ENCODE data around the gene ARHGAP26. TPM values are rescaled to one million over a fixed set of nuclear protein-coding genes. Genes with fewer than 3 reads are reported as not detected.

ARHGAP26 gene
- total RNA-seq, 4 donors from 2014 or later: 11.0 to 23.3 (median 14.3) TPM

DNA sequence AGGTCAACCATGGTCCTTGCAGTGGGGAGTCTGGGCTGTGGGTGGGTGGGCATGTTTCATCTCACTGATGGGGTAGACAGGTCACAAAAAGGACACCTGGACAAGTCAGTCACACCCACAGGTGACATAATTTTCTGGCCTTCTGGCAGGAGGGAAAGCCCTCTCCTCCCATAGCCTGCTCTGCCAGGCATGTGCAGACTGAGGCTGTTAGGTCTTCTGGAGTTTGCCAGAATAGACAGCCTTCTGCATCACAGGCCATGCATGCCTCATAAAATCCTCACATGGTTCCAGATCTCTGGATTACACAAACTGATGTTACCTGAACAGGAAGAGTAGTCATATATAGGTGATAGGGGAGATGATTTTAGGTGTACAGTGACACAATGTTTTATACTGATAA is 49.1 kb downstream of the ARHGAP26 start:
- TF ChIP-seq POLR2A (IDR thresholded peaks at IDR 0.05): no peak
- TF ChIP-seq, protein P1, sequence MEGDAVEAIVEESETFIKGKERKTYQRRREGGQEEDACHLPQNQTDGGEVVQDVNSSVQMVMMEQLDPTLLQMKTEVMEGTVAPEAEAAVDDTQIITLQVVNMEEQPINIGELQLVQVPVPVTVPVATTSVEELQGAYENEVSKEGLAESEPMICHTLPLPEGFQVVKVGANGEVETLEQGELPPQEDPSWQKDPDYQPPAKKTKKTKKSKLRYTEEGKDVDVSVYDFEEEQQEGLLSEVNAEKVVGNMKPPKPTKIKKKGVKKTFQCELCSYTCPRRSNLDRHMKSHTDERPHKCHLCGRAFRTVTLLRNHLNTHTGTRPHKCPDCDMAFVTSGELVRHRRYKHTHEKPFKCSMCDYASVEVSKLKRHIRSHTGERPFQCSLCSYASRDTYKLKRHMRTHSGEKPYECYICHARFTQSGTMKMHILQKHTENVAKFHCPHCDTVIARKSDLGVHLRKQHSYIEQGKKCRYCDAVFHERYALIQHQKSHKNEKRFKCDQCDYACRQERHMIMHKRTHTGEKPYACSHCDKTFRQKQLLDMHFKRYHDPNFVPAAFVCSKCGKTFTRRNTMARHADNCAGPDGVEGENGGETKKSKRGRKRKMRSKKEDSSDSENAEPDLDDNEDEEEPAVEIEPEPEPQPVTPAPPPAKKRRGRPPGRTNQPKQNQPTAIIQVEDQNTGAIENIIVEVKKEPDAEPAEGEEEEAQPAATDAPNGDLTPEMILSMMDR (IDR thresholded peaks at IDR 0.05): no peak
- intact Hi-C loops (cut with DNase I; ENCODE audit: low total_unique reads): no loop called here
- H3K4me3 ChIP-seq (ENCODE audit: low read depth, poor library complexity, severe bottlenecking): no peak overlapping the region
- DNase-seq (ENCODE audit: low spot score in 2 of 2): no peak

DNA sequence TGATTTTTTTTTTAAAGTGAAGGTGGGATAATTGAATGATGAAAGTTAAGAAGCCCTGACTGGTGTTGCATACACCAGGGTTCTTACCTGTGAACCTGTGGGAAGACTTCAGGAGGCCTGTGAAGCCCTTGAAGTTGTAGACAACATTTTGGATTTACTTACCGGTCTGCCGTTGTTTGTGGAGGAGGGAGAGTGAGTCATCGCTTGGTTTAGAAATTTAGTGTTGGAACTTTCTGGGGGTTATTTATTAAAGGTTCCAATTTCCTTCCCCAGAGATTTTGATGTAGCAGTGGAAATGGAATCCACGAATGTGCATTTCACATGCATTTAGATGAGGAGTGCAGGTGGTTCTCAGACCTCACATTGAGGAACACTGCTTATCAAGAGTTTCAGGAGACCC is 49.6 kb downstream of the ARHGAP26 start:
- DNase-seq (ENCODE audit: low spot score in 2 of 2): no peak
- intact Hi-C loops (cut with DNase I; ENCODE audit: low total_unique reads): no loop called here
- WGBS, 2 donors: 38 to 42% methylated on average over 4 of the region's 4 CpGs
- no peak overlapping the region for H3K4me3 ChIP-seq (ENCODE audit: low read depth, poor library complexity, severe bottlenecking)
- TF ChIP-seq, protein P1 (IDR thresholded peaks at IDR 0.05): no peak
- no peak for TF ChIP-seq POLR2A (IDR thresholded peaks at IDR 0.05)

DNA sequence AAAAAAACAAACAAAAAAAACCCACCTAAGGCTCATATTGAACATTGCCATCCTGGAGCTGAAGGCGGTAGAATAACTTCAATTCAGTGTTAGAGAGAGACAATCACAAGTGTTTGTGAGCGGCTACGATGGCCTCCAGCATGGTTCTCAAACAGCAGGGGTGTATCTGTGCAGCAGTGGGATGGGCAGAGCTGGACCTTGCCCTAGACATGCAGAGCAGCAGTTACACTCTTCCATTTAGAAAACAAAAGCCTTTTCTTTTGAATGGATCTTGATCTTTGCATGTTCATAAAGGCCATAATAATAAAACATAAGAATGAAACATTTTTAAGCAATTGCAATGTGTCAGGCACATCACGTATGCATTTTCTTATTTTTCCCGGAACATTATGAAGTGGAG is 50.3 kb downstream of the ARHGAP26 start:
- H3K4me3 ChIP-seq (ENCODE audit: low read depth, poor library complexity, severe bottlenecking): no peak overlapping the region
- 92 to 97% methylated on average over 5 of the region's 5 CpGs for WGBS, 2 donors
- TF ChIP-seq POLR2A (IDR thresholded peaks at IDR 0.05): no peak
- TF ChIP-seq, protein P1 (IDR thresholded peaks at IDR 0.05): no peak
- DNase-seq (ENCODE audit: low spot score in 2 of 2): no peak
- intact Hi-C loops (cut with DNase I; ENCODE audit: low total_unique reads): no loop called here

DNA sequence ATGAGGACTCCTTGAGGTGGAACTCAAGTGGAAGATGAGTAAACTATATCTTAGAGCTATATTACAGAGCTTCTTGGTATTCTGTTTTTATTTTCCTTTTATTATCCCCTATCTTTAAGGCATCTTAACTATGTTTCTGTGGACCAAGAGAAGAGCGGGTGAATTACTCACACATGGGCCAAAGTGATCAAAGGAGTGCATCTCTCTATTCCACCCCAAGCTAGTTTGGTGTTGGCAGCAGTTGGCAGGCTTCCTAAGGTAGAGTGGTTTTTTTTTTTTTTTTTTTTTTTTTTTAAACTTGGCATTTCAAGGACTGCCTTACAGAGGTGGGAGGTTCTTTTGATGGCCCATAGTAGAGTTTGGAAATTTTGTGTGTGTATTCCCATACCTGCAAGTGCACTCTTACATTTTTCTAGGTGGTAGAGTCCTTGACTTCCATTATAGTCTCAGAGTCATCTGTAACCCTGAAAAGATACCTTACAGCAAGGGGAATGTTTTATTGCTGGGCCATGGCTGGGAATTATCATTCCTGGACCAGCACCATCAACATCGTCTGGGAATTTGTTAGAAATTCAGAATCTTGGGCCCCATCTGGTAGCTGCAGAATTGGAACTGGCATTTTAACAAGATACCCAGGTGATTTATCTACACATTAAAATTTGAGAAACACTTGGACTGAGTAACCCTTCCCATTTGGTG is 51.0 kb downstream of the ARHGAP26 start:
- DNase-seq (ENCODE audit: low spot score in 2 of 2): no peak
- intact Hi-C loops (cut with DNase I; ENCODE audit: low total_unique reads): no loop called here
- TF ChIP-seq, protein P1 (IDR thresholded peaks at IDR 0.05): no peak
- TF ChIP-seq POLR2A (IDR thresholded peaks at IDR 0.05): no peak
- 84 to 87% methylated on average over 2 of the region's 2 CpGs for WGBS, 2 donors
- H3K4me3 ChIP-seq (ENCODE audit: low read depth, poor library complexity, severe bottlenecking): no peak overlapping the region

DNA sequence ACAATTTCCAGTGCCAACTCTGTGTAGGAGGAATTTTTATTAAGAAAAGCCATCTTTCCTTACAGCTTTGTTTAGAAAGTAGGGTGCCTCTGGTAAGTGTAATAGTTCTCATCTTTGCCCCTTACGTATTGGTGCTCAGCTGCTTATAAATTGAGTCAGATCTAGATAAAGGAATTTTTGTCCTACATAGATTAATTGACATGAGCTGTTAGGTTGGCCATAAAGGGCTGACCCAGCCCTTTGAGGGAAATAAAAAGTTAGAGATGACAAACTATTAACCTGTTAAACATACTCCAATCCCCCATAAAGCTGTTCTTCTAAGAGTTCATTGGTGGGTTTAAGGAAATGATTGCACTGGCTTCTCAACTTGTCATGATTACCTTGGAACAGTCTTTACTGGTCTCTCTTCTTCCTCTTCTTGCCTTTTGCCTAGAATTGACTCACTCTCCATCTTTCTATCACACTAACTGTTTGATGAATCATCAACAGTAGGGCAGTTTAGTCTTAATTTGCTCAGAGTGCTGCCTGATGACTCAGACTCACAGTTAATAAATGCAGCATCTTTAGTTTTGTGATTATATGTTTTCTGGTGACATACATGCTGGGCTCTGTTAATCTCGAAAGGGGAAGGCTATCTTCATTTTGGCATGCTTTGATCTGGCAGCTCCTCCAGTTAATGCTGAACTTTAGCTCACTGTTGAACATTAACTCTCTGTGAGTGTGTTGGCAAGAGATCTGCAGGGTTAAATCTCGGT is 51.7 kb downstream of the ARHGAP26 start:
- intact Hi-C loops (cut with DNase I; ENCODE audit: low total_unique reads): no loop called here
- WGBS, 2 donors: 47 to 54% methylated on average over 3 of the region's 3 CpGs
- no peak overlapping the region for H3K4me3 ChIP-seq (ENCODE audit: low read depth, poor library complexity, severe bottlenecking)
- DNase-seq (ENCODE audit: low spot score in 2 of 2): no peak
- TF ChIP-seq, protein P1 (IDR thresholded peaks at IDR 0.05): no peak
- TF ChIP-seq POLR2A (IDR thresholded peaks at IDR 0.05): no peak

Measured in lower leg skin (tissue), 4 donors.